Measurements from ENCODE around the gene AFF4.
A peak's percentile ranks its signal among the peaks of the same experiment; 100 is the strongest.

AFF4 gene

GRCh38 chr5:132854301-132854700 is 109.1 kb downstream of the AFF4 start:
- no peak for DNase-seq (ENCODE audit: low spot score)

GRCh38 chr5:132853790-132854189 is 109.6 kb downstream of the AFF4 start:
- no peak for DNase-seq (ENCODE audit: low spot score)

GRCh38 chr5:132853323-132853722 is 110.1 kb downstream of the AFF4 start:
- DNase-seq (ENCODE audit: low spot score) = no peak

- DNase-seq (ENCODE audit: low spot score) = no peak
Measured at GRCh38 chr5:132850066-132850465, 113.4 kb downstream of the AFF4 start.

- no peak for DNase-seq (ENCODE audit: low spot score)
Measured at GRCh38 chr5:132849347-132849746, 114.1 kb downstream of the AFF4 start.

- DNase-seq (ENCODE audit: low spot score) = no peak
Measured at GRCh38 chr5:132848270-132848669, 115.2 kb downstream of the AFF4 start.

- no peak for DNase-seq (ENCODE audit: low spot score)
Measured at GRCh38 chr5:132841305-132841704, 122.1 kb downstream of the AFF4 start.

- DNase-seq (ENCODE audit: low spot score) = no peak
Measured at GRCh38 chr5:132840896-132841295, 122.5 kb downstream of the AFF4 start.

- no peak for DNase-seq (ENCODE audit: low spot score)
Measured at GRCh38 chr5:132840313-132840712, 123.1 kb downstream of the AFF4 start.

GRCh38 chr5:132839426-132840301 is 123.8 kb downstream of the AFF4 start:
- DNase-seq (ENCODE audit: low spot score) = no peak

GRCh38 chr5:132838516-132839282 is 124.7 kb downstream of the AFF4 start:
- no peak for DNase-seq (ENCODE audit: low spot score)

GRCh38 chr5:132837868-132838267 is 125.6 kb downstream of the AFF4 start:
- no peak for DNase-seq (ENCODE audit: low spot score)

- DNase-seq (ENCODE audit: low spot score) = no peak
Measured at GRCh38 chr5:132836852-132837251, 126.6 kb downstream of the AFF4 start.

- DNase-seq (ENCODE audit: low spot score) = no peak
Measured at GRCh38 chr5:132834057-132834456, 129.4 kb downstream of the AFF4 start.

GRCh38 chr5:132832612-132833011 is 130.8 kb downstream of the AFF4 start:
- DNase-seq (ENCODE audit: low spot score) = no peak

- DNase-seq (ENCODE audit: low spot score) = no peak
Measured at GRCh38 chr5:132831095-132831860, 132.2 kb downstream of the AFF4 start.

- no peak for DNase-seq (ENCODE audit: low spot score)
Measured at GRCh38 chr5:132830436-132831094, 132.9 kb downstream of the AFF4 start, which contains the start of gene SHROOM1. Gene SHROOM1 (minus strand): TSS chr5:132830647. CDS start chr5:132826140, 4,507 bp downstream.

- peak; percentile 68 for DNase-seq (ENCODE audit: low spot score)
Measured at GRCh38 chr5:132829742-132830435, 133.5 kb downstream of the AFF4 start.

GRCh38 chr5:132828846-132829494 is 134.5 kb downstream of the AFF4 start:
- DNase-seq (ENCODE audit: low spot score) = no peak

GRCh38 chr5:132827943-132828673 is 135.3 kb downstream of the AFF4 start:
- no peak for DNase-seq (ENCODE audit: low spot score)
